KMS-11 (cell line): ENCODE data around the gene DNM1.

Source experiments
- H2AFZ ChIP-seq: fragments of 200-600 bp; sonication (generic); 2 replicates; pipeline ENCODE4 v1.6.1; 2016; ENCODE audit warnings: antibody characterized with exemption, mixed run types, low read depth
- H3K27ac ChIP-seq: fragments of 200-600 bp; sonication (generic); 2 replicates; pipeline ENCODE4 v1.6.1; 2016; ENCODE audit warnings: mild to moderate bottlenecking, mixed run types
- H3K27me3 ChIP-seq: fragments of 200-600 bp; sonication (generic); 2 replicates; pipeline ENCODE4 v1.6.1; 2017; ENCODE audit warnings: mild to moderate bottlenecking, low read depth, mixed run types, moderate library complexity; ENCODE audit not compliant: insufficient read depth
- H3K36me3 ChIP-seq: fragments of 200-600 bp; sonication (generic); 2 replicates; pipeline ENCODE4 v1.6.1; 2017; ENCODE audit warnings: mild to moderate bottlenecking, mixed run types; ENCODE audit not compliant: insufficient read depth
- H3K4me1 ChIP-seq: fragments of 200-600 bp; sonication (generic); 2 replicates; pipeline ENCODE4 v1.6.1; 2016; ENCODE audit warnings: mild to moderate bottlenecking, low read depth, mixed run types; ENCODE audit not compliant: poor library complexity, severe bottlenecking
- H3K4me2 ChIP-seq: fragments of 200-600 bp; sonication (generic); 2 replicates; pipeline ENCODE4 v1.7.0; 2016; ENCODE audit warnings: mild to moderate bottlenecking, mixed run types
- H3K4me3 ChIP-seq: fragments of 200-600 bp; sonication (generic); IDR thresholded peaks from 2 replicates; pipeline ENCODE4 v1.6.1; 2017; ENCODE audit warnings: low read depth, low read length, mixed read lengths; ENCODE audit not compliant: insufficient read depth
- H3K79me2 ChIP-seq: fragments of 200-600 bp; sonication (generic); 2 replicates; pipeline ENCODE4 v1.6.1; 2016; ENCODE audit warnings: low read depth, mixed run types; ENCODE audit not compliant: insufficient read depth
- H3K9ac ChIP-seq: fragments of 200-600 bp; sonication (generic); 2 replicates; pipeline ENCODE4 v1.6.1; 2016; ENCODE audit warnings: mild to moderate bottlenecking, mixed run types
- H4K20me1 ChIP-seq: fragments of 200-600 bp; sonication (generic); 2 replicates; pipeline ENCODE4 v1.6.1; 2016; ENCODE audit warnings: mild to moderate bottlenecking, mixed run types; ENCODE audit not compliant: insufficient read depth
- TF ChIP-seq, protein P1 (sequence below): fragments of 200-600 bp; sonication (generic); conservative IDR thresholded peaks from 2 replicates; pipeline ENCODE4 v1.6.1; 2017; ENCODE audit warnings: low read depth, mild to moderate bottlenecking, antibody characterized with exemption, low read length, moderate library complexity, mixed read lengths

The DNM1 gene

DNA sequence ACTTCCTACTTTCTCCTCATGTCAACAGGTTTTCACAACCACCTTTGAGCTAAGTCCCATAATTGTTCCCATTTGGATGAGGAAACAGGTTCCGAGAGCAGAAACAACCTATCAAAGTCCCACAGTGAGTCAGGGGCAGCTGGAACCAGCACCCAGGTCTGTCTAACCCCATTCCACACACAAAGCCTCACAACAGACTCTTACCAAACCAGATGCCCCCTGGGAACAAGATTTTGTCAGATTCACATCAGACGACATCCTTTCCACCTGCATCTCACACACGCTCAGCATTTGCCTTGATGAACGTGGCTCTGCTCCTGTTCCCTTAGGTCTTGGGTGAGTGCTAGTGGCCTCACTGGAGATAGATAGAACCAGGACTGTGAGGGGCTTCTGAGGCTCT, 89.9 kb downstream of the DNM1 start:
- Histone ChIP-seq H3K4me2 (no peak overlapping the region), H3K36me3 (no peaks in the 10 kb centered on the region), H3K27me3 (no peaks in the 10 kb centered on the region), H3K4me1 (no peaks in the 10 kb centered on the region), H3K79me2 (no peaks in the 10 kb centered on the region), H3K27ac (no peak overlapping the region), H2AFZ (no peak overlapping the region), H3K4me3 (no peak overlapping the region), H4K20me1 (no peaks in the 10 kb centered on the region), H3K9ac (no peak overlapping the region)
- TF ChIP-seq, protein P1, sequence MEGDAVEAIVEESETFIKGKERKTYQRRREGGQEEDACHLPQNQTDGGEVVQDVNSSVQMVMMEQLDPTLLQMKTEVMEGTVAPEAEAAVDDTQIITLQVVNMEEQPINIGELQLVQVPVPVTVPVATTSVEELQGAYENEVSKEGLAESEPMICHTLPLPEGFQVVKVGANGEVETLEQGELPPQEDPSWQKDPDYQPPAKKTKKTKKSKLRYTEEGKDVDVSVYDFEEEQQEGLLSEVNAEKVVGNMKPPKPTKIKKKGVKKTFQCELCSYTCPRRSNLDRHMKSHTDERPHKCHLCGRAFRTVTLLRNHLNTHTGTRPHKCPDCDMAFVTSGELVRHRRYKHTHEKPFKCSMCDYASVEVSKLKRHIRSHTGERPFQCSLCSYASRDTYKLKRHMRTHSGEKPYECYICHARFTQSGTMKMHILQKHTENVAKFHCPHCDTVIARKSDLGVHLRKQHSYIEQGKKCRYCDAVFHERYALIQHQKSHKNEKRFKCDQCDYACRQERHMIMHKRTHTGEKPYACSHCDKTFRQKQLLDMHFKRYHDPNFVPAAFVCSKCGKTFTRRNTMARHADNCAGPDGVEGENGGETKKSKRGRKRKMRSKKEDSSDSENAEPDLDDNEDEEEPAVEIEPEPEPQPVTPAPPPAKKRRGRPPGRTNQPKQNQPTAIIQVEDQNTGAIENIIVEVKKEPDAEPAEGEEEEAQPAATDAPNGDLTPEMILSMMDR: no peak

DNA sequence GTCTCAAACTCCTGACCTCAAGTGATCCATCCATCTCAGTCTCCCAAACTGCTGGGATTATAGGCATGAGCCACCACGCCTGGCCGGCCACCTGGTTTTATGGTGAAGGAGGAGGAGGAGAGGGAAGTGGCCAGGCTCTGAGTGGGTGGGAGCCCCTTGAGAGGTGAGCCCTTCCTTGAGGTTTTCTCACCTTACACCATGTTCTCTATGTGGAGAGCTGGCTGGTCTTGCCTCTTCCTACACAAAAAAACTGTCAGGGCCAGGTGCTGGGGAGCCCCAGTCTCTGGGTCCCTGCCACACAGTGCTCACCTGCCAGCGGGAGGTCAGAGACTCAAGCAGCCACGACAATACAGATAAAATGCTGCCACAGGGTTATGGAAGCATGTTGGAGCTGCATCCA, 91.0 kb downstream of the DNM1 start:
- Histone ChIP-seq H3K27me3 (no peaks in the 10 kb centered on the region), H3K4me1 (no peaks in the 10 kb centered on the region), H4K20me1 (no peaks in the 10 kb centered on the region), H3K4me2 (no peak overlapping the region), H3K36me3 (no peaks in the 10 kb centered on the region), H3K27ac (no peak overlapping the region), H3K9ac (no peak overlapping the region), H3K4me3 (no peak overlapping the region), H2AFZ (no peak overlapping the region), H3K79me2 (no peaks in the 10 kb centered on the region)
- TF ChIP-seq, protein P1: no peak

DNA sequence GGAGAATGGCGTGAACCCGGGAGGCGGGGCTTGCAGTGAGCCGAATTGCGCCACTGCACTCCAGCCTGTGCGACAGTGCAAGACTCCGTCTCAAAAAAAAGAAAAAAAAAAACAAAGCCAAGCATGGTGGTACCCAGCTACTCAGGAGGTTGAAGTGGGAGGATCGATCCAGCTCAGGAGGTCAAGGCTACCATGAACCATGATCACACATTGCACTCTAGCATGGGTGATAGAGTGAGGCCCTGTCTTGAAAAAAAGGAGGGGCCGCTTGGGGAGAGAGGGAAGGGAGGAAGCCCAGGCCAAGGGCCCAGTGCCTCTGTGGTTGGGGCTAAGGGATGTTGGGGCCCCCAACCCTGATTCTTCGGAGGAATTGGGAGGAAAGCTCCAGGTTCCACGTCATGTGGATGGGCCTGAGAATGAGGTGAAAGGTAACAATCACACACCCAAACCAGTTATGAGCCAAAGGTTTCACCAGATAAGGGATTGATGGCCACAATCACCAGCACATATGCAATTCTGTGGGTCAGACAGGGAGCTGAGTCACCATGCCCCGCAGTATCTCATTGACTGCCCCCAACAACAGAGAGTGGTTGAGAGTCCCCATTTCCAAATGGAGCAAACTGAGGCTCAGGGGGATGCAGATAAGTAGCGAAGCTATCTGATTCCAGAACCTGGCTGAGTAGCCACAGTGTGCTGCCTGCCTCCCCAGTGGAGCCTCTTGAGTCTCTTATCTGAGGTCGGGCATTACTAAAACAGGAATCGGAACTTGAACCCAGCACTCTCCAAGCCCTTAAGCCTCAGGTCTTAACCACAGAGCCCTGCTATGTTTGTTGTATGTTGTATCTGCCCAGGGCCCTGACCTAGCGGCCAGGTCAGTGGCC, 93.4 kb downstream of the DNM1 start:
- Histone ChIP-seq H3K4me2 (no peak overlapping the region), H3K4me3 (no peak overlapping the region), H3K27ac (no peak overlapping the region)

DNA sequence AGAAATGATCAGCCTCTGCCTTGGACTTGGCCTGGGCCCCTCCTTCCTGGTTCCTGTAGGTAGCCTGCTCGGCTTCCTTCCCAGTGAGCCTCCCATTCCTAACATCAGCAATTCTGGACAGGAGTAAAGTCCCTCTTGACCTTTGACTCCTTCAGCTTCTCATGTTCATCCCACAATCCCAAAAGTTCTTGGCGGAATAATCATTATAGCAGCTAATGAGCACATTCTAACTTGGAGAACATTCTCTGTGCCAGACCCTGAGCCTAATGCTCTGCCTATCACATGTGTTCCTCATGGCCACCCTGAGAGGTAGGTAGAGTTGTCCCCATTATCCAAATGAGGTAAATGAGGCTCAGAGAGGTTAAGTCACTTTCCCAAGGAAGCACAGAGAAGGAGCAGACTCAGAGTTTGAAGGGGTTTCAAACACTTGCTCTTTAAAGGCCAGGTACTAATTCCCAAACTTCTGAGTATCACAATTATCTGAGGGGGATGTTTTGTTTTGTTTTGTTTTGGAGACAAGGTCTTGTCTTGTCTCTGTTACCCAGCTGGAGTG, 94.1 kb downstream of the DNM1 start:
- no peaks in the 10 kb centered on the region for H3K36me3 ChIP-seq
- no peaks in the 10 kb centered on the region for H3K27me3 ChIP-seq
- H3K9ac ChIP-seq: no peak overlapping the region
- H3K4me1 ChIP-seq: no peaks in the 10 kb centered on the region
- no peak overlapping the region for H3K27ac ChIP-seq
- H3K4me3 ChIP-seq: no peak overlapping the region
- H2AFZ ChIP-seq: no peak overlapping the region
- H3K79me2 ChIP-seq: no peaks in the 10 kb centered on the region
- TF ChIP-seq, protein P1: no peak
- no peaks in the 10 kb centered on the region for H4K20me1 ChIP-seq
- H3K4me2 ChIP-seq: no peak overlapping the region

More for the DNA sequence above, 93.4 kb downstream of the DNM1 start:
- Histone ChIP-seq H4K20me1 (no peaks in the 10 kb centered on the region), H3K79me2 (no peaks in the 10 kb centered on the region), H2AFZ (no peak overlapping the region), H3K27me3 (no peaks in the 10 kb centered on the region), H3K36me3 (no peaks in the 10 kb centered on the region), H3K4me1 (no peaks in the 10 kb centered on the region), H3K9ac (no peak overlapping the region)
- TF ChIP-seq, protein P1: no peak
